Measurements from ENCODE around the gene GAA. TPM values are rescaled to one million over a fixed set of nuclear protein-coding genes. Genes with fewer than 3 reads are reported as not detected.

Gene GAA
- total and polyA plus RNA-seq, 2 of the 8 experiments (the other 6 are each of a cell fraction or from before 2014, with no cell fraction given) = 14.8 to 30.0 TPM

DNA sequence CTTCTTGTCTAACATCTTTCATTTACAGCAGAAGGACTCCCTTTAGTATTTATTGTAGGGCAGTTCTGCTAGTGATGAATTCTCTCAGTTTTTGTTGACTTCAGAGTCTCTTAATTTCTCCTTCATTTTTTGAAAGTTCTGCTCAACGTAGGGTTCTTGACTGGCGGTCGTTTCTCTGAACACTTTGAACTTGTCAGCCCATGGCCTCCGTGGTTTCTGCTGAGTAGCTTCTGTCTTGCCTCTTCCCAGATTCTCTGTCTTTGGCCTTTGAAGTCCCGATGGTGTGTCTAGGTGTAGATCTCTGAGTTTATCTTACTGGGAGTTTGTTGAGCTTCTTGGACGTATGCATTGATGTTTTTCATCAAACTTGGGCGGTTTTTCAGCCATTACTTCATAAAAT lies 13.4 kb downstream of the GAA start (continued):
- TF ChIP-seq, protein P1, sequence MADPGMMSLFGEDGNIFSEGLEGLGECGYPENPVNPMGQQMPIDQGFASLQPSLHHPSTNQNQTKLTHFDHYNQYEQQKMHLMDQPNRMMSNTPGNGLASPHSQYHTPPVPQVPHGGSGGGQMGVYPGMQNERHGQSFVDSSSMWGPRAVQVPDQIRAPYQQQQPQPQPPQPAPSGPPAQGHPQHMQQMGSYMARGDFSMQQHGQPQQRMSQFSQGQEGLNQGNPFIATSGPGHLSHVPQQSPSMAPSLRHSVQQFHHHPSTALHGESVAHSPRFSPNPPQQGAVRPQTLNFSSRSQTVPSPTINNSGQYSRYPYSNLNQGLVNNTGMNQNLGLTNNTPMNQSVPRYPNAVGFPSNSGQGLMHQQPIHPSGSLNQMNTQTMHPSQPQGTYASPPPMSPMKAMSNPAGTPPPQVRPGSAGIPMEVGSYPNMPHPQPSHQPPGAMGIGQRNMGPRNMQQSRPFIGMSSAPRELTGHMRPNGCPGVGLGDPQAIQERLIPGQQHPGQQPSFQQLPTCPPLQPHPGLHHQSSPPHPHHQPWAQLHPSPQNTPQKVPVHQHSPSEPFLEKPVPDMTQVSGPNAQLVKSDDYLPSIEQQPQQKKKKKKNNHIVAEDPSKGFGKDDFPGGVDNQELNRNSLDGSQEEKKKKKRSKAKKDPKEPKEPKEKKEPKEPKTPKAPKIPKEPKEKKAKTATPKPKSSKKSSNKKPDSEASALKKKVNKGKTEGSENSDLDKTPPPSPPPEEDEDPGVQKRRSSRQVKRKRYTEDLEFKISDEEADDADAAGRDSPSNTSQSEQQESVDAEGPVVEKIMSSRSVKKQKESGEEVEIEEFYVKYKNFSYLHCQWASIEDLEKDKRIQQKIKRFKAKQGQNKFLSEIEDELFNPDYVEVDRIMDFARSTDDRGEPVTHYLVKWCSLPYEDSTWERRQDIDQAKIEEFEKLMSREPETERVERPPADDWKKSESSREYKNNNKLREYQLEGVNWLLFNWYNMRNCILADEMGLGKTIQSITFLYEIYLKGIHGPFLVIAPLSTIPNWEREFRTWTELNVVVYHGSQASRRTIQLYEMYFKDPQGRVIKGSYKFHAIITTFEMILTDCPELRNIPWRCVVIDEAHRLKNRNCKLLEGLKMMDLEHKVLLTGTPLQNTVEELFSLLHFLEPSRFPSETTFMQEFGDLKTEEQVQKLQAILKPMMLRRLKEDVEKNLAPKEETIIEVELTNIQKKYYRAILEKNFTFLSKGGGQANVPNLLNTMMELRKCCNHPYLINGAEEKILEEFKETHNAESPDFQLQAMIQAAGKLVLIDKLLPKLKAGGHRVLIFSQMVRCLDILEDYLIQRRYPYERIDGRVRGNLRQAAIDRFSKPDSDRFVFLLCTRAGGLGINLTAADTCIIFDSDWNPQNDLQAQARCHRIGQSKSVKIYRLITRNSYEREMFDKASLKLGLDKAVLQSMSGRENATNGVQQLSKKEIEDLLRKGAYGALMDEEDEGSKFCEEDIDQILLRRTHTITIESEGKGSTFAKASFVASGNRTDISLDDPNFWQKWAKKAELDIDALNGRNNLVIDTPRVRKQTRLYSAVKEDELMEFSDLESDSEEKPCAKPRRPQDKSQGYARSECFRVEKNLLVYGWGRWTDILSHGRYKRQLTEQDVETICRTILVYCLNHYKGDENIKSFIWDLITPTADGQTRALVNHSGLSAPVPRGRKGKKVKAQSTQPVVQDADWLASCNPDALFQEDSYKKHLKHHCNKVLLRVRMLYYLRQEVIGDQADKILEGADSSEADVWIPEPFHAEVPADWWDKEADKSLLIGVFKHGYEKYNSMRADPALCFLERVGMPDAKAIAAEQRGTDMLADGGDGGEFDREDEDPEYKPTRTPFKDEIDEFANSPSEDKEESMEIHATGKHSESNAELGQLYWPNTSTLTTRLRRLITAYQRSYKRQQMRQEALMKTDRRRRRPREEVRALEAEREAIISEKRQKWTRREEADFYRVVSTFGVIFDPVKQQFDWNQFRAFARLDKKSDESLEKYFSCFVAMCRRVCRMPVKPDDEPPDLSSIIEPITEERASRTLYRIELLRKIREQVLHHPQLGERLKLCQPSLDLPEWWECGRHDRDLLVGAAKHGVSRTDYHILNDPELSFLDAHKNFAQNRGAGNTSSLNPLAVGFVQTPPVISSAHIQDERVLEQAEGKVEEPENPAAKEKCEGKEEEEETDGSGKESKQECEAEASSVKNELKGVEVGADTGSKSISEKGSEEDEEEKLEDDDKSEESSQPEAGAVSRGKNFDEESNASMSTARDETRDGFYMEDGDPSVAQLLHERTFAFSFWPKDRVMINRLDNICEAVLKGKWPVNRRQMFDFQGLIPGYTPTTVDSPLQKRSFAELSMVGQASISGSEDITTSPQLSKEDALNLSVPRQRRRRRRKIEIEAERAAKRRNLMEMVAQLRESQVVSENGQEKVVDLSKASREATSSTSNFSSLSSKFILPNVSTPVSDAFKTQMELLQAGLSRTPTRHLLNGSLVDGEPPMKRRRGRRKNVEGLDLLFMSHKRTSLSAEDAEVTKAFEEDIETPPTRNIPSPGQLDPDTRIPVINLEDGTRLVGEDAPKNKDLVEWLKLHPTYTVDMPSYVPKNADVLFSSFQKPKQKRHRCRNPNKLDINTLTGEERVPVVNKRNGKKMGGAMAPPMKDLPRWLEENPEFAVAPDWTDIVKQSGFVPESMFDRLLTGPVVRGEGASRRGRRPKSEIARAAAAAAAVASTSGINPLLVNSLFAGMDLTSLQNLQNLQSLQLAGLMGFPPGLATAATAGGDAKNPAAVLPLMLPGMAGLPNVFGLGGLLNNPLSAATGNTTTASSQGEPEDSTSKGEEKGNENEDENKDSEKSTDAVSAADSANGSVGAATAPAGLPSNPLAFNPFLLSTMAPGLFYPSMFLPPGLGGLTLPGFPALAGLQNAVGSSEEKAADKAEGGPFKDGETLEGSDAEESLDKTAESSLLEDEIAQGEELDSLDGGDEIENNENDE (IDR thresholded peaks at IDR 0.05; ENCODE audit: insufficient replicate concordance, low read length) = no peak
- TF ChIP-seq SIRT6 (IDR thresholded peaks at IDR 0.05; ENCODE audit: low read length) (no peak), SAP30 (IDR thresholded peaks at IDR 0.05; ENCODE audit: insufficient read depth, insufficient replicate concordance, low read length) (no peak), ZNF274 (IDR thresholded peaks at IDR 0.05; ENCODE audit: borderline replicate concordance, extremely low read depth, low read length) (no peak)
- TF ChIP-seq, protein P2, sequence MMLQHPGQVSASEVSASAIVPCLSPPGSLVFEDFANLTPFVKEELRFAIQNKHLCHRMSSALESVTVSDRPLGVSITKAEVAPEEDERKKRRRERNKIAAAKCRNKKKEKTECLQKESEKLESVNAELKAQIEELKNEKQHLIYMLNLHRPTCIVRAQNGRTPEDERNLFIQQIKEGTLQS (IDR thresholded peaks at IDR 0.05; ENCODE audit: insufficient read depth, low read depth, low read length) = no peak
